ENCODE results near the gene RP2.

DNA sequence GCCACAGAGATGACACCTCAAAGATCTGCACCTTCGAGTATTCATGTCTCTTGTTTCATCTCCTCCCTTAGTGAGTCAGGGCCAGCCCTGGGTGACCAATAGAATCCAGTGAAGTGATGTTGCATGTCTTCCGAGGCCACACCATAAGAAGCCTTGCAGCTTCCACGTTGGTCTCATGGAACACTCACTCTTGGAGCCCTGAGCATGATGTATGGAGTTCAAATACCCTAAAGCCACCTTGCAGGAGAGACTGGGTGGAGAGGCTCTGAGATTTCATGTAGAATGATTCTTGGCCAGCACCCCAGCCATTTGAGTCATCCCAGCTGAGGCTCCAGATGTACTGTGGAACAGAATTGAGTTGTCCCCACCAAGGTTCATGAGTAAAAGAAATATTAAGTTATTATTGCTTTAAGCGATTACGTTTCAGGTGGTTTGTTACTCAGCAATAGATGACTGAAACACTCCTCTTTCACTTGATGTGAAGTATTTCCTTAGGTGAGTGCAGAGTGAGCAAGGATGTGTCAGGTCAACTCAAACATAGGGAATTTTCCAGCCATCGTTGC, 5.0 kb upstream of the RP2 start:
- TF ChIP-seq POLR2A (IDR thresholded peaks at IDR 0.05; ENCODE audit: low read depth, low read length) (no peak), TAF1 (IDR thresholded peaks at IDR 0.05; ENCODE audit: borderline replicate concordance, low read depth, low read length) (no peak), POLR2AphosphoS5 (IDR thresholded peaks at IDR 0.05; ENCODE audit: low read depth, low read length) (no peak)
